Measurements from ENCODE around the gene ZBTB9. TPM values are rescaled to one million over a fixed set of nuclear protein-coding genes. Genes with fewer than 3 reads are reported as not detected.

Gene ZBTB9
- total and polyA plus RNA-seq, 2 donors (not counting 1 experiment from before 2014, with no cell fraction given): 2.9 to 11.8 TPM

GRCh38 chr6:33426590-33427511, 27.5 kb upstream of the ZBTB9 start:
- no peaks in the 10 kb centered on the region for H4K20me1 ChIP-seq (ENCODE audit: control insufficient read depth, insufficient read depth, low read length, poor library complexity, severe bottlenecking)
- CTCF ChIA-PET: interaction anchor here (1.1 to 2.5 kb wide), 9 partner anchors 14 to 149 kb away, joined by 3 to 15 read pairs (median 6); partner anchors contain the start of genes B3GALT4, ZBTB22 and ZBTB9
- H3K4me3 ChIP-seq (ENCODE audit: control extremely low read depth in 1 of 5, extremely low read depth in 1 of 5, insufficient read depth in 1 of 5, low read depth in 2 of 5, low read length in 4 of 5): peak overlapping the region in 4 of 5 experiments; percentile 61 to 79 (median 66)
- Mint-ChIP-seq H3K27me3 (no peaks in the 10 kb centered on the region), H3K4me3 (peak overlapping the region; percentile 92), H3K27ac (peak overlapping the region; percentile 95), H3K9me3 (ENCODE audit: insufficient read depth) (no peaks in the 10 kb centered on the region), H3K4me1 (peaks cover 74% of the 10 kb centered on the region)
- H3K9me3 ChIP-seq (ENCODE audit: control extremely low read depth in 1 of 3, control insufficient read depth in 2 of 3, insufficient read depth in 1 of 3, low read length in 2 of 3): no peaks in the 10 kb centered on the region
- DNase-seq: peak; percentile 74
- 0% methylated on average over 5 of the region's 12 CpGs for WGBS (ENCODE audit: insufficient coverage)
- POLR2A ChIA-PET: interaction anchor here (0.6 to 1.6 kb wide), 5 partner anchors 16 to 155 kb away, joined by 3 to 9 read pairs (median 5); partner anchors contain the start of genes PHF1, RPS18 and VPS52
- no peaks in the 10 kb centered on the region for H3K36me3 ChIP-seq (replicated peaks in 1 of 2; ENCODE audit: control extremely low read depth in 1 of 2, control insufficient read depth in 1 of 2, extremely low read depth in 1 of 2, insufficient read depth in 2 of 2, low read length in 1 of 2)
- H3K27ac ChIP-seq (ENCODE audit: low read length in 2 of 2): peak overlapping the region; percentile 78 to 90
- H2AFZ ChIP-seq (ENCODE audit: insufficient read depth, low read depth, low read length, poor library complexity, severe bottlenecking): peak overlapping the region; percentile 79
- TF ChIP-seq EZH2 (IDR thresholded peaks at IDR 0.05; ENCODE audit: borderline replicate concordance, insufficient read depth, low read depth, low read length, poor library complexity, severe bottlenecking) (no peak), CTCF (IDR thresholded peaks at IDR 0.05) (no peak)
- ATAC-seq (ENCODE audit: low read depth): peak; percentile 3
- peaks cover 59 to 66% of the 10 kb centered on the region in 2 donors for H3K4me1 ChIP-seq (ENCODE audit: control insufficient read depth in 2 of 2, insufficient read depth in 2 of 2, low read length in 2 of 2)
- intact Hi-C loops (cut with micrococcal nuclease): loop anchor here (1.0 to 5.0 kb wide), 4 partner anchors 9 to 195 kb away; partner anchors contain the start of genes CUTA, ITPR3 and TAPBP
- peak overlapping the region; percentile 79 for H3K9ac ChIP-seq (ENCODE audit: low read length)
- peak overlapping the region; percentile 92 for H3K4me2 ChIP-seq (replicated peaks; ENCODE audit: low read depth, low read length, poor library complexity, severe bottlenecking)
- H3K27me3 ChIP-seq (replicated peaks in 1 of 4; ENCODE audit: control extremely low read depth in 1 of 4, control insufficient read depth in 3 of 4, insufficient read depth in 4 of 4, low read length in 3 of 4): no peaks in the 10 kb centered on the region
- peaks cover 12% of the 10 kb centered on the region for H3K79me2 ChIP-seq (ENCODE audit: control insufficient read depth, insufficient read depth, low read length)

Measured in B cell (primary cell).